Body of pancreas (tissue), 4 donors: ENCODE measurements around the gene TULP1. TPM values are rescaled to one million over a fixed set of nuclear protein-coding genes. Genes with fewer than 3 reads are reported as not detected.

Experiments used
- ATAC-seq: fragments of 150-250 bp; one replicate; pipeline ENCODE4 v1.9.1; 2016
- DNase-seq, 4 donors: peaks; one replicate each; pipeline ENCODE4 v3.0.0-alpha.2; 2019
- H3K27ac ChIP-seq, 4 donors: fragments of 200-600 bp; sonication (generic); 1 replicate in 3 of 4; 2 replicates in 1 of 4; pipeline versions ENCODE4 v1.5.1 to v1.6.1; 2016 to 2019; ENCODE audit warnings: mild to moderate bottlenecking in 1 of 4, mixed read lengths in 1 of 4, moderate library complexity in 1 of 4
- H3K27me3 ChIP-seq, 2 donors: fragments of 200-600 bp; sonication (generic); one replicate each; pipeline ENCODE4 v1.6.0; 2016; ENCODE audit warnings: mild to moderate bottlenecking in 1 of 2
- H3K36me3 ChIP-seq, 2 donors: fragments of 200-600 bp; sonication (generic); replicated peaks in 1 of 2; 2 replicates each; pipeline ENCODE4 v1.5.1; 2016; ENCODE audit warnings: low read depth in 2 of 2; ENCODE audit not compliant: insufficient read depth in 1 of 2
- H3K4me1 ChIP-seq: fragments of 200-600 bp; sonication (generic); one replicate; pipeline ENCODE4 v1.6.0; 2016
- H3K4me3 ChIP-seq, 2 donors: fragments of 200-600 bp; sonication (generic); 1 replicate in 1 of 2; 2 replicates in 1 of 2; pipeline ENCODE4 v1.5.1; 2016 to 2019
- H3K9me3 ChIP-seq, 3 donors: fragments of 200-600 bp; sonication (generic); 1 replicate in 2 of 3; 2 replicates in 1 of 3; pipeline ENCODE4 v1.5.1; 2016
- POLR2A ChIP-seq, 3 donors: fragments of 450-650 bp; IDR thresholded peaks; one replicate each; pipeline ENCODE4 v1.6.1; 2016; ENCODE audit warnings: antibody characterized with exemption in 3 of 3, mild to moderate bottlenecking in 2 of 3
- WGBS, 2 donors: methylation state at CpG; one replicate each; pipeline ENCODE4 v1.1.5; 2017; 5-methylcytosine and 5-hydroxymethylcytosine counted together
- intact Hi-C: fragments of 100-400 bp; cut with DNase I; formaldehyde crosslinking; loops from one replicate; pipeline ENCODE4 v1.15.1; 2023
- total RNA-seq, 2 donors: library from RNA; depleted of rRNA; stranded (reverse); fragments of >200 nt; gene quantifications; one replicate each; pipeline ENCODE4 v1.1.0, GENCODE V29; 2016
- TF ChIP-seq, protein P1 (sequence below), 7 experiments: fragments of 450-650 bp in 4 of 7; fragments of 200-600 bp in 3 of 7; sonication (generic) in 3 of 7; IDR thresholded peaks; one replicate each; pipeline ENCODE4 v1.5.1; 2016 to 2019; ENCODE audit warnings: antibody characterized with exemption in 7 of 7

The TULP1 gene
- total RNA-seq, 2 donors from 2014 or later, result not detected

- peak; percentile 72 for ATAC-seq
- Histone ChIP-seq H3K4me3 (no peak overlapping the region), H3K27ac (peak overlapping the region; percentile 14 to 52 (median 40)), H3K9me3 (no peaks in the 10 kb centered on the region), H3K4me1 (peaks cover 43% of the 10 kb centered on the region), H3K27me3 (no peaks in the 10 kb centered on the region), H3K36me3 (no peaks in the 10 kb centered on the region)
- DNase-seq, result peak; percentile 66 to 81 (median 74)
- TF ChIP-seq, protein P1, sequence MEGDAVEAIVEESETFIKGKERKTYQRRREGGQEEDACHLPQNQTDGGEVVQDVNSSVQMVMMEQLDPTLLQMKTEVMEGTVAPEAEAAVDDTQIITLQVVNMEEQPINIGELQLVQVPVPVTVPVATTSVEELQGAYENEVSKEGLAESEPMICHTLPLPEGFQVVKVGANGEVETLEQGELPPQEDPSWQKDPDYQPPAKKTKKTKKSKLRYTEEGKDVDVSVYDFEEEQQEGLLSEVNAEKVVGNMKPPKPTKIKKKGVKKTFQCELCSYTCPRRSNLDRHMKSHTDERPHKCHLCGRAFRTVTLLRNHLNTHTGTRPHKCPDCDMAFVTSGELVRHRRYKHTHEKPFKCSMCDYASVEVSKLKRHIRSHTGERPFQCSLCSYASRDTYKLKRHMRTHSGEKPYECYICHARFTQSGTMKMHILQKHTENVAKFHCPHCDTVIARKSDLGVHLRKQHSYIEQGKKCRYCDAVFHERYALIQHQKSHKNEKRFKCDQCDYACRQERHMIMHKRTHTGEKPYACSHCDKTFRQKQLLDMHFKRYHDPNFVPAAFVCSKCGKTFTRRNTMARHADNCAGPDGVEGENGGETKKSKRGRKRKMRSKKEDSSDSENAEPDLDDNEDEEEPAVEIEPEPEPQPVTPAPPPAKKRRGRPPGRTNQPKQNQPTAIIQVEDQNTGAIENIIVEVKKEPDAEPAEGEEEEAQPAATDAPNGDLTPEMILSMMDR (IDR thresholded peaks at IDR 0.05), result no peak
- peak in 2 of 3 donors; percentile 16 to 17 for TF ChIP-seq POLR2A (IDR thresholded peaks at IDR 0.05)
- whole genome bisulfite sequencing, 2 donors, result 56 to 67% methylated on average over 40 to 61 of the region's 61 CpGs
- intact Hi-C loops, result no loop called here
Measured at GRCh38 chr6:35486005-35486925, 26.4 kb downstream of the TULP1 start.

GRCh38 chr6:35485402-35485877, 27.3 kb downstream of the TULP1 start:
- Histone ChIP-seq H3K4me1 (peaks cover 35% of the 10 kb centered on the region), H3K27ac (peak overlapping the region in 2 of 4 donors; percentile 14 to 51), H3K9me3 (no peaks in the 10 kb centered on the region), H3K4me3 (no peak overlapping the region), H3K36me3 (no peaks in the 10 kb centered on the region), H3K27me3 (no peaks in the 10 kb centered on the region)
- TF ChIP-seq POLR2A (IDR thresholded peaks at IDR 0.05), result no peak
- TF ChIP-seq, protein P1 (IDR thresholded peaks at IDR 0.05), result no peak
- ATAC-seq (no peak), DNase-seq (no peak)
- intact Hi-C loops, result no loop called here
- 62 to 82% methylated on average over 9 to 11 of the region's 11 CpGs for WGBS, 2 donors

- H3K4me3 ChIP-seq, result no peak overlapping the region
- TF ChIP-seq, protein P1 (IDR thresholded peaks at IDR 0.05), result no peak
- peak overlapping the region in 1 of 4 donors; percentile 14 for H3K27ac ChIP-seq
- DNase-seq, result no peak
- H3K27me3 ChIP-seq, result no peaks in the 10 kb centered on the region
- H3K36me3 ChIP-seq, result no peaks in the 10 kb centered on the region
- no peaks in the 10 kb centered on the region for H3K9me3 ChIP-seq
- H3K4me1 ChIP-seq, result peaks cover 30% of the 10 kb centered on the region
- intact Hi-C loops, result no loop called here
- ATAC-seq, result no peak
- WGBS, 2 donors, result 89 to 97% methylated on average over 7 of the region's 7 CpGs
Measured at GRCh38 chr6:35484921-35485392, 27.7 kb downstream of the TULP1 start.

DNA sequence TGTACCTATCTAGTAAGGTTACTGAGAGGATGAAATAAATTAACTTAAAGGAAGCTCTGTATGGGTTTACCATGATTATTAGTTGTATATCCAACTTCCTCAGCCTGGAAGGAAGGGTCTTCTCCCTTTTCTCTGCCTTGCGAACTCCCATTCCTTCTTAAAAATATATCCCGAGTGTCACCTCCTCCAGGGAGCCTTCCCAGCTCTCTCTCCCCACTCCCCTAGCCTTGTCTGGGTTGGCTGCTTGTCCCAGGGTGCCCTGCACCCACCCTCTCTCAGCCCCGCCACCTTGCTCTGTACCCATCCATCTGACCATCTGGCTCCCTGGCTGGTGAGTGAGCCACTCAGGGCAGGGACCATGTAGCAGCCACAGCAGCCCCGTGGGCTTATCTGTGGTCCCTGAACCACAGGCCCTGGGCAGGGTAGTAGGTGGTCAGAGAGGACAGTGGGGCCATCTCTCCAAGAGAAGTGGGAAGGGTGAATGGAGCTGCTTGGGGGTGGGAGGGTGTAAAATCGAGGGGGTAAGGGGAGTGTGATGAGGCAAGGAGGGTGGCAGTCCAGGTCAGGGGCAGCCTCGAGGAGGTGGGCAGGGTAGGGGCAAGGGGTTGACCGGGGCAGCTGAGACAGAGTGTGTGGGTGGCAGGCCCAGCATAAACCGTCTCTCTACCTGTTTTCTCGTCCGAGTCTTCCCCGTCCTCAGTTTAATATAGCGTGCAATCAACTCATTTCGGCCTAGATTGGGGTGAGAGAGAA, 28.6 kb downstream of the TULP1 start:
- intact Hi-C loops, result no loop called here
- H3K4me1 ChIP-seq, result peaks cover 29% of the 10 kb centered on the region
- ATAC-seq (no peak), DNase-seq (no peak)
- H3K9me3 ChIP-seq, result no peaks in the 10 kb centered on the region
- TF ChIP-seq, protein P1 (IDR thresholded peaks at IDR 0.05), result no peak
- TF ChIP-seq POLR2A (IDR thresholded peaks at IDR 0.05), result no peak
- no peak overlapping the region for H3K27ac ChIP-seq
- WGBS, 2 donors, result 87 to 90% methylated on average over 13 of the region's 13 CpGs
- no peaks in the 10 kb centered on the region for H3K27me3 ChIP-seq
- no peaks in the 10 kb centered on the region for H3K36me3 ChIP-seq
- no peak overlapping the region for H3K4me3 ChIP-seq
